Measurements from ENCODE around the gene RAB3A. TPM values are rescaled to one million over a fixed set of nuclear protein-coding genes. Genes with fewer than 3 reads are reported as not detected.

Gene RAB3A
- polyA plus RNA-seq, 4 donors, result 4.6 to 5.3 (median 5.0) TPM

- no peak for DNase-seq (ENCODE audit: low read depth in 4 of 4, low spot score in 3 of 4)
These were observed 1.5 kb downstream of the RAB3A start for GRCh38 chr19:18202397-18202777.

- no peak for DNase-seq (ENCODE audit: low read depth in 4 of 4, low spot score in 3 of 4)
These were observed 5.5 kb downstream of the RAB3A start for GRCh38 chr19:18198374-18198773.

GRCh38 chr19:18197941-18198340 lies 5.9 kb downstream of the RAB3A start:
- DNase-seq (ENCODE audit: low read depth in 4 of 4, low spot score in 3 of 4), result no peak

- no peak for DNase-seq (ENCODE audit: low read depth in 4 of 4, low spot score in 3 of 4)
These were observed 6.5 kb downstream of the RAB3A start for GRCh38 chr19:18197306-18197705.

GRCh38 chr19:18196511-18196845 lies 7.4 kb downstream of the RAB3A start:
- no peak for DNase-seq (ENCODE audit: low read depth in 4 of 4, low spot score in 3 of 4)

- no peak for DNase-seq (ENCODE audit: low read depth in 4 of 4, low spot score in 3 of 4)
These were observed 9.1 kb downstream of the RAB3A start for GRCh38 chr19:18194554-18195238.

GRCh38 chr19:18194181-18194530 lies 9.7 kb downstream of the RAB3A start:
- DNase-seq (ENCODE audit: low read depth in 4 of 4, low spot score in 3 of 4), result no peak

- no peak for DNase-seq (ENCODE audit: low read depth in 4 of 4, low spot score in 3 of 4)
These were observed 10.3 kb downstream of the RAB3A start for GRCh38 chr19:18193388-18194180.

- DNase-seq (ENCODE audit: low read depth in 4 of 4, low spot score in 3 of 4), result peak; percentile 99 to 100 (median 100)
These were observed 11.0 kb downstream of the RAB3A start, which contains the start of gene MPV17L2 for GRCh38 chr19:18192673-18193387. TSS of gene MPV17L2 (plus strand) at chr19:18193218. CDS start at chr19:18193282, 64 bp downstream.

- no peak for DNase-seq (ENCODE audit: low read depth in 4 of 4, low spot score in 3 of 4)
These were observed 12.2 kb downstream of the RAB3A start for GRCh38 chr19:18191640-18192062.

- DNase-seq (ENCODE audit: low read depth in 4 of 4, low spot score in 3 of 4), result no peak
These were observed 13.6 kb downstream of the RAB3A start for GRCh38 chr19:18190278-18190677.

GRCh38 chr19:18185538-18185937 lies 18.3 kb downstream of the RAB3A start:
- no peak for DNase-seq (ENCODE audit: low read depth in 4 of 4, low spot score in 3 of 4)

- DNase-seq (ENCODE audit: low read depth in 4 of 4, low spot score in 3 of 4), result no peak
These were observed 20.3 kb downstream of the RAB3A start for GRCh38 chr19:18183529-18183928.

- no peak for DNase-seq (ENCODE audit: low read depth in 4 of 4, low spot score in 3 of 4)
These were observed 23.9 kb downstream of the RAB3A start for GRCh38 chr19:18179957-18180356.

GRCh38 chr19:18176367-18177310 lies 27.2 kb downstream of the RAB3A start:
- DNase-seq (ENCODE audit: low read depth in 4 of 4, low spot score in 3 of 4), result no peak

GRCh38 chr19:18174983-18175382 lies 28.9 kb downstream of the RAB3A start:
- no peak for DNase-seq (ENCODE audit: low read depth in 4 of 4, low spot score in 3 of 4)

GRCh38 chr19:18173572-18174288 lies 30.1 kb downstream of the RAB3A start, which contains the start of gene IFI30:
TSS of gene IFI30 (plus strand) at chr19:18173813. CDS start at chr19:18173842, 29 bp downstream.
- DNase-seq (ENCODE audit: low read depth in 4 of 4, low spot score in 3 of 4), result no peak

GRCh38 chr19:18173054-18173571 lies 30.7 kb downstream of the RAB3A start:
- no peak for DNase-seq (ENCODE audit: low read depth in 4 of 4, low spot score in 3 of 4)

GRCh38 chr19:18172331-18173053 lies 31.4 kb downstream of the RAB3A start:
- no peak for DNase-seq (ENCODE audit: low read depth in 4 of 4, low spot score in 3 of 4)
